HUES64 (cell line): ENCODE results near the gene MYBPHL.
A peak's percentile ranks its signal among the peaks of the same experiment; 100 is the strongest.

Experiments used
- H3K27ac ChIP-seq: 2 replicates; pipeline ENCODE4 v1.7.0; 2013; ENCODE audit warnings: low read depth, low read length, inconsistent platforms
- H3K27me3 ChIP-seq: 2 replicates; pipeline ENCODE4 v1.6.1; 2013; ENCODE audit warnings: mild to moderate bottlenecking, low read length; ENCODE audit not compliant: insufficient read depth
- H3K36me3 ChIP-seq: 2 replicates; pipeline ENCODE4 v1.6.1; 2013; ENCODE audit warnings: mild to moderate bottlenecking, low read length; ENCODE audit not compliant: insufficient read depth
- H3K4me1 ChIP-seq: 2 replicates; pipeline ENCODE4 v1.6.1; 2013; ENCODE audit warnings: mild to moderate bottlenecking, low read length, moderate library complexity; ENCODE audit not compliant: insufficient read depth
- H3K4me3 ChIP-seq: 2 replicates; pipeline ENCODE4 v1.5.1; 2013; ENCODE audit warnings: mild to moderate bottlenecking, low read length, moderate library complexity
- H3K9ac ChIP-seq: 2 replicates; pipeline ENCODE4 v1.6.1; 2013; ENCODE audit warnings: mild to moderate bottlenecking, low read depth, low read length
- H3K9me3 ChIP-seq: 2 replicates; pipeline ENCODE4 v1.6.1; 2013; ENCODE audit warnings: low read depth, low read length; ENCODE audit not compliant: insufficient read depth
- WGBS: fragments of 150-250, 120-280 bp; methylation state at CpG from one replicate; pipeline ENCODE4 v1.1.7; 2013; ENCODE audit warnings: missing lambda C conversion rate; 5-methylcytosine and 5-hydroxymethylcytosine counted together

Gene MYBPHL

DNA sequence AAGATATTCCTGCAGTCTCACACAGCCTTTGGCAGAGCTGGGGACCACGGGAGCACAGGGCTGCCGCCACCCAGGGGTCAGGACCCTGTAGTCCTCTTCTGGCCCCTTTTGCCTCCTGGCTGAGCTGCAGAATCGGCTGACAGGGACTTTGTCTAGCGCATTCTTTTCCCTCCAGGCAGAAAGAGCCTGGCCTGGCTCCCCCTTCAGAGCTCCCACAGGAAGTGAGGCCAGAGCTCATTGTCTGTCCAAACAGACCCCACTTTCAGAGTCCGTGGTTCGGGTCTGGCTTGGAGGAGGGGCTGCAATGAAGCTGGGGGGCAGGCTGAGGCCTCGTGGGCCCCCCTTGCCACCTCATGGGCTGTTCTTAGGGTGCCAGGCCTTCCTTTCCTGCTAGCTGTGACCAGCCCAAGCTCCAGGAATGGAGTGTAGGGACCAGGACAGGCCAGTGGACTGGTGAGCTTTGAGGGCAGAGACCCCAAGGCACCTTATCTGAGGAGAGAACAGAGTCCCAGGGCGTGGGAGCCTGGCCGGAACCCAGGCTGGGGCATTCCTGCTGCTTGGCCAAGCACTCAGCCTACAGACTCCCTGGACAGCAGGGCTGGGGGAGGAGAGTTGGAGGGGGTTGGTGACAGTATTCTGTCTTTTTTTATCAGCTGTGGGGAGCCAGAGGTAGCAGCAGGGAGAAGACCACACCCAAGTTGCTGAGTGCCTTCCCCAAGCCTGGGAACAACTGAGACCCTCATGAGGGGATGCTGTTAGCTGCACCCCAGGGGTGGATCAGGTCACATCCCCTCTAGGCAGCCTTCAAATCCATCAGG lies 52.8 kb downstream of the MYBPHL start:
- peak overlapping the region; percentile 24; the same call in 1 of the 2 replicates for H3K4me3 ChIP-seq
- H3K9me3 ChIP-seq: no peaks in the 10 kb centered on the region
- H3K27ac ChIP-seq: peak overlapping the region; percentile 79
- peak overlapping the region; percentile 34 for H3K9ac ChIP-seq
- peaks cover 11% of the 10 kb centered on the region for H3K27me3 ChIP-seq
- 49% methylated on average over 9 of the region's 9 CpGs for WGBS
- peaks cover 15% of the 10 kb centered on the region for H3K36me3 ChIP-seq
- peaks cover 22% of the 10 kb centered on the region for H3K4me1 ChIP-seq

- Histone ChIP-seq H3K27me3 (peaks cover 14% of the 10 kb centered on the region), H3K4me3 (peak overlapping the region; percentile 24; the same call in 1 of the 2 replicates), H3K9ac (peak overlapping the region; percentile 34; the same call in 1 of the 2 replicates), H3K4me1 (peaks cover 26% of the 10 kb centered on the region), H3K36me3 (peaks cover 13% of the 10 kb centered on the region; the same call in 1 of the 2 replicates), H3K9me3 (no peaks in the 10 kb centered on the region), H3K27ac (peak overlapping the region; percentile 79; the same call in 1 of the 2 replicates)
- 83% methylated on average over 33 of the region's 33 CpGs for WGBS
Observed at GRCh38 chr1:109252893-109253802, 53.7 kb downstream of the MYBPHL start.

- Histone ChIP-seq H3K9ac (no peak overlapping the region), H3K36me3 (peaks cover 13% of the 10 kb centered on the region; the same call in 1 of the 2 replicates), H3K4me3 (no peak overlapping the region), H3K4me1 (peaks cover 26% of the 10 kb centered on the region), H3K27me3 (peaks cover 17% of the 10 kb centered on the region), H3K27ac (no peak overlapping the region), H3K9me3 (no peaks in the 10 kb centered on the region)
- 96% methylated on average over 31 of the region's 31 CpGs for WGBS
Observed at GRCh38 chr1:109252167-109252892, 54.5 kb downstream of the MYBPHL start.

- Histone ChIP-seq H3K27me3 (peaks cover 17% of the 10 kb centered on the region), H3K27ac (no peak overlapping the region), H3K4me1 (peaks cover 26% of the 10 kb centered on the region), H3K4me3 (no peak overlapping the region), H3K9me3 (no peaks in the 10 kb centered on the region), H3K9ac (no peak overlapping the region), H3K36me3 (peaks cover 13% of the 10 kb centered on the region; the same call in 1 of the 2 replicates)
- WGBS: 95% methylated on average over 32 of the region's 32 CpGs
Observed at GRCh38 chr1:109251277-109252166, 55.3 kb downstream of the MYBPHL start.

- Histone ChIP-seq H3K27me3 (peaks cover 17% of the 10 kb centered on the region), H3K4me3 (peak overlapping the region; percentile 60), H3K27ac (no peak overlapping the region), H3K36me3 (peaks cover 13% of the 10 kb centered on the region; the same call in 1 of the 2 replicates), H3K4me1 (peaks cover 26% of the 10 kb centered on the region), H3K9ac (no peak overlapping the region), H3K9me3 (no peaks in the 10 kb centered on the region)
- WGBS: 93% methylated on average over 33 of the region's 33 CpGs
Observed at GRCh38 chr1:109250454-109251276, 56.1 kb downstream of the MYBPHL start.

GRCh38 chr1:109249654-109250401 lies 57.0 kb downstream of the MYBPHL start:
- Histone ChIP-seq H3K9me3 (no peaks in the 10 kb centered on the region), H3K9ac (peak overlapping the region; percentile 48; the same call in 1 of the 2 replicates), H3K4me3 (peak overlapping the region; percentile 60), H3K4me1 (peaks cover 18% of the 10 kb centered on the region), H3K27me3 (peaks cover 17% of the 10 kb centered on the region), H3K36me3 (peaks cover 13% of the 10 kb centered on the region; the same call in 1 of the 2 replicates), H3K27ac (no peak overlapping the region)
- WGBS: 4% methylated on average over 80 of the region's 80 CpGs

GRCh38 chr1:109248797-109249629 lies 57.8 kb downstream of the MYBPHL start, which contains the start of gene CELSR2:
TSS of gene CELSR2 (plus strand) at chr1:109249539. CDS start at chr1:109250080, 541 bp downstream.
- WGBS: 6% methylated on average over 49 of the region's 49 CpGs
- Histone ChIP-seq H3K9ac (peak within 1 kb of the TSS; percentile 48), H3K27me3 (peaks cover 17% of the 10 kb centered on the region), H3K27ac (no peak within 1 kb of the TSS), H3K4me1 (peaks cover 10% of the 10 kb centered on the region), H3K9me3 (no peaks in the 10 kb centered on the region), H3K36me3 (peaks cover 13% of the 10 kb centered on the region; the same call in 1 of the 2 replicates), H3K4me3 (peak within 1 kb of the TSS; percentile 60)

DNA sequence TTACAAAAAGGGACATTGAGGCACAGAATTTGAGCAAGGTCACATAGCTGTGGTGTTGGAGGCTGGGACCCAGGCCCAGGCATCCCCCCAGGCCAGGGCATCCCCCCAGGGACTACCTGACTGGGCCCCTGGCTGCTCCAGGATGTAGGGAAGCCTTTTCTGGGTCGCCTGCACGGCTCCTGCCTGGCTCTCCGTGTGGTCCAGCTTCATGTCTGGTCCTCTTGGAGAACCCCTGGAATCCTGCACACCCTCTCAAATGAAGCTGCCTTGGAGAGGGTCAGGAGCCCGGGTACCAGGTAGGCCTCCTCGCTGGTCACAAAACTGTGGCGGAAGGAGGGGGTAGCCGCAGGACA lies 58.4 kb downstream of the MYBPHL start:
- Histone ChIP-seq H3K9me3 (no peaks in the 10 kb centered on the region), H3K27me3 (peaks cover 17% of the 10 kb centered on the region), H3K9ac (no peak overlapping the region; the same call in 1 of the 2 replicates), H3K4me3 (no peak overlapping the region), H3K36me3 (peaks cover 13% of the 10 kb centered on the region; the same call in 1 of the 2 replicates), H3K4me1 (peaks cover 4% of the 10 kb centered on the region; the same call in 1 of the 2 replicates), H3K27ac (no peak overlapping the region)
- 79% methylated on average over 7 of the region's 7 CpGs for WGBS
